GM12864 (cell line): Measurements from ENCODE around the gene TESMIN.

Experiments
- DNase-seq: peaks from one replicate; pipeline ENCODE4 v3.0.0-alpha.2; 2011; ENCODE audit warnings: low read depth
- H3K4me3 ChIP-seq: 2 replicates; pipeline ENCODE4 v1.5.1; 2011; ENCODE audit warnings: mild to moderate bottlenecking, low read depth, low read length, control low read depth
- TF ChIP-seq, protein P1 (sequence below): IDR thresholded peaks from 2 replicates; pipeline ENCODE4 v1.5.1; 2011; ENCODE audit warnings: low read depth, mild to moderate bottlenecking, moderate library complexity, low read length, control low read depth, inconsistent platforms; ENCODE audit errors: missing control alignments

Gene TESMIN

DNA sequence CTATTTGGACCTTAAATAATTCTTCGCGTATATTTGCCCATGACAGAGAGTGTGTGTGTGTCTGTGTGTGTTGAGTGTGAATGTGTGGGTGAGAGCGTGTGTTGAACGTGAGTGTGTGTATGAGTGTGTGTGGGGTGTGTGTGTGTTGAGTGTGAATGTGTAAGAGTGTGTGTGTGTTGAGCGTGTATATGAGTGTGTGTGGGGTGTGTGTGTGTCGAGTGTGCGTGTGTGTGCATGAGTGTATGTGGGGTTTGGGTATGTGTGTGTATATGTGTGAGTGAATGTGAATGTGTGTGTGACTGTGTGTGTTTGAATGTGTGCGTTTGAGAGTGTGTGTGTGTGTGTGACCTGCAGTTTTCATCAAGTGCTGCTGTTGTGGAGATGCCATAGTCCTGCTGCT lies 40.2 kb downstream of the TESMIN start:
- TF ChIP-seq, protein P1, sequence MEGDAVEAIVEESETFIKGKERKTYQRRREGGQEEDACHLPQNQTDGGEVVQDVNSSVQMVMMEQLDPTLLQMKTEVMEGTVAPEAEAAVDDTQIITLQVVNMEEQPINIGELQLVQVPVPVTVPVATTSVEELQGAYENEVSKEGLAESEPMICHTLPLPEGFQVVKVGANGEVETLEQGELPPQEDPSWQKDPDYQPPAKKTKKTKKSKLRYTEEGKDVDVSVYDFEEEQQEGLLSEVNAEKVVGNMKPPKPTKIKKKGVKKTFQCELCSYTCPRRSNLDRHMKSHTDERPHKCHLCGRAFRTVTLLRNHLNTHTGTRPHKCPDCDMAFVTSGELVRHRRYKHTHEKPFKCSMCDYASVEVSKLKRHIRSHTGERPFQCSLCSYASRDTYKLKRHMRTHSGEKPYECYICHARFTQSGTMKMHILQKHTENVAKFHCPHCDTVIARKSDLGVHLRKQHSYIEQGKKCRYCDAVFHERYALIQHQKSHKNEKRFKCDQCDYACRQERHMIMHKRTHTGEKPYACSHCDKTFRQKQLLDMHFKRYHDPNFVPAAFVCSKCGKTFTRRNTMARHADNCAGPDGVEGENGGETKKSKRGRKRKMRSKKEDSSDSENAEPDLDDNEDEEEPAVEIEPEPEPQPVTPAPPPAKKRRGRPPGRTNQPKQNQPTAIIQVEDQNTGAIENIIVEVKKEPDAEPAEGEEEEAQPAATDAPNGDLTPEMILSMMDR: no peak

DNA sequence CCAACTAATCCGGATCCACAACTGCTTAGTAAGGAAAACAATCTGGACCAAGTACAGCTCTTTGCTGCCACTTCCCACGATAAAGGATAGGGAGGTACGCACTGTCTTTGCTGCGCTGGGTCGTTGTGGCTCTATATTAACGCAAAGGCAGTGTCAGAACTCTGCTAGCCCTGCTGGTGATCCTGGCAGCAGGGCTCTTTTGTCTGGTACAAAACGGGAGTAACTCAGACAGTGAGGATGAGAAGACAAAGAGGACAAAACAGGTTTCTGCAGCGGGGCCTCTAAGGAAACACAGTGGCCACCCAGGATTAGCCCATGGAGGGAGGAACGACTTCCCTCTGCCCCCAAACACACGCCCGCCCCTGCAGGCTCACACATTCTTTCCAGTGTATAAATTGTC lies 40.9 kb downstream of the TESMIN start:
- DNase-seq: no peak
- no peak overlapping the region for H3K4me3 ChIP-seq
- TF ChIP-seq, protein P1: no peak

More for the DNA sequence above, 40.2 kb downstream of the TESMIN start:
- no peak overlapping the region for H3K4me3 ChIP-seq
- no peak for DNase-seq

DNA sequence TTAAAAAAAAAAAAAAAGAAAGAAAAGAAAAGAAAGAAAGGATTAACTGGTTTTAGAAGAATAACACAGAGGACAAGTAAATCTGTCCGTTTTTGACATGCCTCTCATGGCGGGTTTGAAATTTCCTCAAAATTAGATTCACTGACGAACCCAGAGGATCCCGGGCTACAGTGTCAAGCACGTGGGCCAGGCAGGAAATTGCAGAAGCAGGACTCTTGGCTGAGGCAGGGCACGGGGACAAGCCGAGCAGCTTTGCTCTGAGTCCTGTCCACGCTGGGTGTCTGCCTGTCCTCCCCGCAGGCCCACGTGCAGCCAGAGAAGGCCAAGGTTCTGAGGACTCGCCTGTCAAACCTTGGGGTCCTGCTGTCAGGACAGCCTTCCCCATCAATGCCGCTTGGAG lies 42.3 kb downstream of the TESMIN start:
- DNase-seq: no peak
- TF ChIP-seq, protein P1: no peak
- H3K4me3 ChIP-seq: no peak overlapping the region

DNA sequence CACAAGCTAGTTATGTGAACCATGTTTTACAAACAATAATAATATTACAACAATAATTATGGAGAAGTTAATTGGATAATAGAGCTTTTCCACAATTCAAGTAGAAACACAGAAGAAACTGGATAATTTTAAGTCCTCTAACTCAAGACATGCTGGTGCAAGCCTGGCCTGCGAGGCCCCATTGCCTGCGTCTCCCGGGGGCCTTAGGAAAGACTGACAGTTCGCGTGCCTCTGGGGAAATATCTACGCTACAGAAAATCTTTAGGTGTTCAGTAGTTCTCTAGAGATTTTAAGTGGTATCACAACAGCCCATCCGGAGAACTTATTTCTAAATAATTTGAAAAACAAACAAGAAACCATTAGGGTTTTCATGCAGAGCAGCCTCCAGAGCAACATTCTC lies 43.8 kb downstream of the TESMIN start:
- TF ChIP-seq, protein P1: no peak
- no peak overlapping the region for H3K4me3 ChIP-seq
- no peak for DNase-seq

DNA sequence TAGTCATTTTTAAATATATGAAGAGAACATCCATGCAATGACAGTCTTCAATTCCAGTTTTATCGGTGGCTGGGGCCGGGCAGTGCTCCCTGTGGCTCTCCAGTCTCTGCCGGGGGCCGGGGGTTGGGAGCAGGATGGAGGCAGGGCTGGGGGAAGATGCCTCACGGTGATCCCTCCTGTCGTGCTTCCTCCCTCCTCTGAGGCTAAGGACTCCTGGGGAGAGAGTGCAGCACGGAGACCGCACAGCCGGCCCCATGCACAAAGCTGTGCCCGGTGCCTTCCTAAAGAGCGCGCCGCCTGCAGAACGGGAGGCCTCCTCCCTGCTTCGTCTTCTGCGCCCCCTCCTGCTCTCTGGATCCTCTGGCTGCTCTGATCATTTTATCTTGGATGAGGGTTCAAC lies 46.4 kb downstream of the TESMIN start:
- no peak for DNase-seq
- H3K4me3 ChIP-seq: no peak overlapping the region
- TF ChIP-seq, protein P1: no peak

DNA sequence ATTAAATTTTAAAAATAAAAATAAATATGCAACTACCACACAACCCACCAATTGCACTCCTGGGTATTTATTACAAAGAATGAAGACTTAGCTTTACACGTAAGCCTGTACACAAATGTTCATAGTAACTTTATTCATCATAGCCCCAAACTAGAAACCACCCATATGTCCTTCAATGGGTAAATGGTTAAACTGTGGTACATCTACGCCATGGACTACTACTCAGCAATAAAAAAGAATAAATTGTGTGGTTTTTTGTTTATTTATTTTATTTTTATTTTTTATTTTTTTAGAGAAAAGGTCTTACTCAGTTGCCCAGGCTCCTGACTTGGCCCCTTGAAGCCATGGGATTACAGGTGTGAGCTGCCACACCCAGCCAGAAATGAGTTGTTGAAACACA lies 52.3 kb downstream of the TESMIN start:
- TF ChIP-seq, protein P1: no peak
- H3K4me3 ChIP-seq: no peak overlapping the region
- DNase-seq: no peak

DNA sequence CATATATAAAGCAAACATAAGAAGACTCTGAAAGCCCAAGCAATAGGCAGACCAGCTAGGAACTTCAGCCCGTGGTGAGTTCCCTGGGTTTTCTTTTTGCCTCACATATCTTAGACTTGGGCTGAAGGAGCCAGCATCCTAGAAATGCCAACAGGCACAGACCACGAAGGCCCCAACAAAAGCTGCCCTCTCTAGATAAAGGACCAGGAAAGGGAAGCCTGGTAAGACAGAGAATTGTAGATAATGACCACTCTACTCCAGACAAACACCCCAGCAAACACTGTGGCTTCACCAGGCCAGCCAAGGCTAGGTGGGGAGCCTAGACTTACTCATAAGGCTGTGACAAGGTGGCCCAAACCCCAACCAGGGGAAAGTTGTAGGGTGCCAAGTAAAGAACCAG lies 55.8 kb downstream of the TESMIN start:
- TF ChIP-seq, protein P1: no peak
- no peak overlapping the region for H3K4me3 ChIP-seq
- no peak for DNase-seq
